ENCODE measurements around the gene CAPN1. TPM values are rescaled to one million over a fixed set of nuclear protein-coding genes. Genes with fewer than 3 reads are reported as not detected.
A peak's percentile ranks its signal among the peaks of the same experiment; 100 is the strongest.

CAPN1 gene
- total and polyA plus RNA-seq, 9 of the 15 experiments (the other 6 are each of a cell fraction or from before 2014, with no cell fraction given) = 3.5 to 199 (median 61.6) TPM

DNA sequence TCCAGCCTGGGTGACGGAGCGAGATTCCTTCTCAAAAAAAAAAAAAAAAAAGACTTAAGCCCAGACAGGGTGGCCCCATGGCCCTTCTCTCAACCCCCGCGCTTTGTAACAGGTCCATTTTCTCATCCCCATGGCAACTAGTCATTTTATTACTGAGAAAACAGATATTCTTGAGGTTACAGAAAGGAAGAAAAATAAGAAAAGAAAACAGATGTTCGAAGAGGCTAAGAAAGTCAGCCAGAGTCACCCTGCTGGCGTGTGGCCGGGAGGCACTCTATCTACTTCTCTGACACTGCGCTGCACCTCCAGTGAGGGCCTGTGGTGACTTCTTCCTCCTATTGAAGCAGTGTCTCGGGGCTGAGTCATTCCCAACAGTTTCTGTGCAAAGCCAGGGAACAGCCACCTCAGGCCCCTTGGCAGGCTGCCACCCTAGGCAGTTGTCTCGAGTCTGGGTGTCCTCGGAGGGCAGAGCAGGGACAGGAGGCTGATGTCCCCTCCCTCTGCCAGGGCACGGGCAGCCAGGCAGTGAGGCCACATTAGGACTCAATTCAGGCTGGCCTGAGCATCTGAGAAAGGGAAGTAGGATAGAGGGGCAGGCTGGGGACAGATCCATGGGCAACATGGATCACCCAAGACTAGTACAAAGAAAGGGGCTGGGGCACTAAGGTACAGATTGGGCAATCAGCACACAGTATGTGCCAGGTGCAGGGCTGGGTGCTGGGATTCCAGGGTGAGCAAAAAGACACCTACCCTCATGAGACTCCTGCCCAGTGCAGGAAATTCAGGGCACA, 31.0 kb upstream of the CAPN1 start (continued):
- TF ChIP-seq HINFP (tag; conservative IDR thresholded peaks at IDR 0.05; ENCODE audit: low read depth) (no peak), ZNF398 (CRISPR knock-in tag; IDR thresholded peaks at IDR 0.05) (no peak), GTF2B (IDR thresholded peaks at IDR 0.05; ENCODE audit: extremely low read depth, insufficient read length) (no peak), ZNF232 (CRISPR knock-in tag; IDR thresholded peaks at IDR 0.05) (no peak), TEAD1 (CRISPR knock-in tag; IDR thresholded peaks at IDR 0.05) (no peak), ZNF311 (CRISPR knock-in tag; IDR thresholded peaks at IDR 0.05) (no peak), PHF20 (IDR thresholded peaks at IDR 0.05; ENCODE audit: partially characterized antibody) (peak; percentile 47), TRIM24 (IDR thresholded peaks at IDR 0.05) (no peak), ZNF57 (CRISPR knock-in tag; IDR thresholded peaks at IDR 0.05) (no peak), MITF (IDR thresholded peaks at IDR 0.05) (no peak), ZNF263 (CRISPR knock-in tag; IDR thresholded peaks at IDR 0.05; ENCODE audit: borderline replicate concordance) (no peak), FOXP1 (CRISPR knock-in tag; IDR thresholded peaks at IDR 0.05) (no peak), NR1H2 (CRISPR knock-in tag; IDR thresholded peaks at IDR 0.05) (no peak), RBM15 (IDR thresholded peaks at IDR 0.05; ENCODE audit: insufficient read depth, low read length) (no peak), ETV5 (CRISPR knock-in tag; IDR thresholded peaks at IDR 0.05; ENCODE audit: low read depth) (peak; percentile 59; the same call in 1 of the 2 replicates), ARHGAP35 (IDR thresholded peaks at IDR 0.05; ENCODE audit: partially characterized antibody) (no peak), ATF1 (CRISPR knock-in tag; IDR thresholded peaks at IDR 0.05) (no peak), ATF1 (tag; IDR thresholded peaks at IDR 0.05) (peak; percentile 41), FOXA3 (CRISPR knock-in tag; conservative IDR thresholded peaks at IDR 0.05 in 1 of 2, IDR thresholded peaks at IDR 0.05 in 1 of 2) (no peak), SETDB1 (IDR thresholded peaks at IDR 0.05; ENCODE audit: low read length) (no peak), ESRRB (CRISPR knock-in tag; IDR thresholded peaks at IDR 0.05; ENCODE audit: borderline replicate concordance) (no peak), ADNP (tag; IDR thresholded peaks at IDR 0.05) (no peak), PTRF (tag; IDR thresholded peaks at IDR 0.05) (no peak)

Measured in K562 (cell line).